ENCODE data around the gene NEK11.

NEK11 gene

DNA sequence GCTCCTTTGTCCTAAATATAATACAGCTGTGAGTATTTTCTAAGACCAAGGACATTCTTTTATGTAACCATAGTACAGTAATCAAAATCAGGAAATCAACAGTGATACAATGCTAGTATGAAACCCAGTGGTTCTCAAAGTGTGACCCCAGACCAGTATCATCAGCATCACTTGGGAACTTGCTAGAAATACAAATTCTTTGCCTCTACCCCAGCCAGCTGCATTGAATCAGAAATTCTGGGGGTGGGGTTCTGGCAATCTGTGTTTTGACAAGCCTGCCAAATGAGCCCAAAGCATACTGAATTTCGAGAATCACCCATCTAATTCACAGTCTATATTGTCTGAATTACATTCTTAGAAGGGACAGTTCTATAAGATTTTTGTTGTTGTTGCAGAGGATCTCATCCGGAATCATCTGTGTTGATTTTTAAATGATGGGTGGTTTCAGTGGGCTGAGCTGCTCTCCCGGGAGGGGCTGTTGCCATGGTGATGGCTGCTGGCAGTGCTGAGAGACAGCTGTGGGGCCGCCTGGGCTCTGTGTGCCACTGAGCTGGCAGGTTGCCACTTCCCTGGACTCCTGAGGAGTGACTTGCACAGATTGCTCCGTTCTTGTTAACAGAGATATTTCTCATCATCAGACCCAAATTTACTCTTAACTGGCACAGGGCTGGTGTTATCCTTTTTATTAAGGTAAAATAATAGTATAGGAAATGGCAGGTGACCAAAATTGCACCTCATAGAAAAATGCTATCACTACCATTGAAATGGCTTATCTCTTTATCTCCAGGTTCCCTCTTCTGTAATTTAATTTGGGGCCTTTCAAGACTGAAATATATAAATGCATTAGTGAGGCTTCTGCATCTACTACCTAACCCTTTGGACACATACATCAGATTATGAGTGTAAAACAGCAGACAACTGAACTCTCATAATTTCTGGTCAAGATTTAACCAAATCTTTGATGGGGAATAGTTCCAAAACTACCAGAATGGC, 56.5 kb downstream of the NEK11 start:
- Histone ChIP-seq H3K36me3 (ENCODE audit: control insufficient read depth, low read depth, low read length) (no peaks in the 10 kb centered on the region), H3K9me3 (ENCODE audit: control insufficient read depth, low read depth, low read length) (no peaks in the 10 kb centered on the region), H3K27ac (ENCODE audit: low read length) (no peak overlapping the region), H3K27me3 (ENCODE audit: control insufficient read depth, insufficient read depth, low read length) (no peaks in the 10 kb centered on the region), H3K9ac (ENCODE audit: low read length) (no peak overlapping the region), H3K4me3 (ENCODE audit: low read length) (no peak overlapping the region), H3K4me1 (ENCODE audit: control insufficient read depth, low read depth, low read length) (peaks cover 4% of the 10 kb centered on the region)

- Histone ChIP-seq H3K27ac (ENCODE audit: low read length) (no peak overlapping the region), H3K4me3 (ENCODE audit: low read length) (no peak overlapping the region), H3K27me3 (ENCODE audit: control insufficient read depth, insufficient read depth, low read length) (no peaks in the 10 kb centered on the region), H3K9me3 (ENCODE audit: control insufficient read depth, low read depth, low read length) (no peaks in the 10 kb centered on the region), H3K4me1 (ENCODE audit: control insufficient read depth, low read depth, low read length) (peaks cover 3% of the 10 kb centered on the region), H3K36me3 (ENCODE audit: control insufficient read depth, low read depth, low read length) (no peaks in the 10 kb centered on the region), H3K9ac (ENCODE audit: low read length) (no peak overlapping the region)
Observed at GRCh38 chr3:131091768-131092167, 65.1 kb downstream of the NEK11 start.

GRCh38 chr3:131107637-131108433, 81.2 kb downstream of the NEK11 start:
- Histone ChIP-seq H3K9ac (ENCODE audit: low read length) (no peak overlapping the region), H3K9me3 (ENCODE audit: control insufficient read depth, low read depth, low read length) (no peaks in the 10 kb centered on the region), H3K4me1 (ENCODE audit: control insufficient read depth, low read depth, low read length) (no peaks in the 10 kb centered on the region), H3K27ac (ENCODE audit: low read length) (no peak overlapping the region), H3K36me3 (ENCODE audit: control insufficient read depth, low read depth, low read length) (no peaks in the 10 kb centered on the region), H3K4me3 (ENCODE audit: low read length) (no peak overlapping the region), H3K27me3 (ENCODE audit: control insufficient read depth, insufficient read depth, low read length) (no peaks in the 10 kb centered on the region)

GRCh38 chr3:131109156-131109555, 82.5 kb downstream of the NEK11 start:
- H3K27me3 ChIP-seq (ENCODE audit: control insufficient read depth, insufficient read depth, low read length), result no peaks in the 10 kb centered on the region
- H3K9ac ChIP-seq (ENCODE audit: low read length), result no peak overlapping the region
- no peak overlapping the region for H3K27ac ChIP-seq (ENCODE audit: low read length)
- no peaks in the 10 kb centered on the region for H3K4me1 ChIP-seq (ENCODE audit: control insufficient read depth, low read depth, low read length)
- H3K36me3 ChIP-seq (ENCODE audit: control insufficient read depth, low read depth, low read length), result no peaks in the 10 kb centered on the region
- H3K9me3 ChIP-seq (ENCODE audit: control insufficient read depth, low read depth, low read length), result no peaks in the 10 kb centered on the region
- no peak overlapping the region for H3K4me3 ChIP-seq (ENCODE audit: low read length)

GRCh38 chr3:131110087-131110486, 83.4 kb downstream of the NEK11 start:
- no peak overlapping the region for H3K9ac ChIP-seq (ENCODE audit: low read length)
- H3K4me3 ChIP-seq (ENCODE audit: low read length), result no peak overlapping the region
- H3K4me1 ChIP-seq (ENCODE audit: control insufficient read depth, low read depth, low read length), result no peaks in the 10 kb centered on the region
- H3K9me3 ChIP-seq (ENCODE audit: control insufficient read depth, low read depth, low read length), result no peaks in the 10 kb centered on the region
- H3K27me3 ChIP-seq (ENCODE audit: control insufficient read depth, insufficient read depth, low read length), result no peaks in the 10 kb centered on the region
- H3K27ac ChIP-seq (ENCODE audit: low read length), result no peak overlapping the region
- H3K36me3 ChIP-seq (ENCODE audit: control insufficient read depth, low read depth, low read length), result no peaks in the 10 kb centered on the region

- H3K36me3 ChIP-seq (ENCODE audit: control insufficient read depth, low read depth, low read length), result no peaks in the 10 kb centered on the region
- H3K9me3 ChIP-seq (ENCODE audit: control insufficient read depth, low read depth, low read length), result no peaks in the 10 kb centered on the region
- H3K27ac ChIP-seq (ENCODE audit: low read length), result no peak overlapping the region
- no peak overlapping the region for H3K4me3 ChIP-seq (ENCODE audit: low read length)
- no peaks in the 10 kb centered on the region for H3K27me3 ChIP-seq (ENCODE audit: control insufficient read depth, insufficient read depth, low read length)
- H3K9ac ChIP-seq (ENCODE audit: low read length), result no peak overlapping the region
- no peaks in the 10 kb centered on the region for H3K4me1 ChIP-seq (ENCODE audit: control insufficient read depth, low read depth, low read length)
Observed at GRCh38 chr3:131114256-131114655, 87.6 kb downstream of the NEK11 start.

DNA sequence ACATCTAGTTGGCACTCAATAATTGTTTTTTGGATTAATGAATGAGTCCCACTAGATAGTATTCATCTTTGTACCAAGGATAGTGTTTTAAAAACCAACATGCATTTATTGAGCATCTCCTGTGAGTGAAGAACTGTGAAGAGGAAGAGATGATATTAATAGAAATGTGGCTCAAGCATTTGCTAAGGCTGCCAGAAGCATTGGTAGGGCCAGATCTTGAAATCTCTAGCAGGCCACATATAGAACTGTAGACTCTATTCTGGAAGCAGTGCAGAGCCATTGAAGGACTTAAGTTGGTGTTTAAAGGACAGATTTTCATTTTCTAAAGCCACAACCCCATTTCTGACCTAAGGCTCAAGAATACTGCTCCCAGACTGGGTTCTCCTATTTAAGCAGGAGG, 99.0 kb downstream of the NEK11 start:
- H3K27me3 ChIP-seq (ENCODE audit: control insufficient read depth, insufficient read depth, low read length), result no peaks in the 10 kb centered on the region
- H3K27ac ChIP-seq (ENCODE audit: low read length), result no peak overlapping the region
- H3K4me1 ChIP-seq (ENCODE audit: control insufficient read depth, low read depth, low read length), result no peaks in the 10 kb centered on the region
- no peaks in the 10 kb centered on the region for H3K9me3 ChIP-seq (ENCODE audit: control insufficient read depth, low read depth, low read length)
- H3K36me3 ChIP-seq (ENCODE audit: control insufficient read depth, low read depth, low read length), result no peaks in the 10 kb centered on the region
- no peak overlapping the region for H3K4me3 ChIP-seq (ENCODE audit: low read length)
- no peak overlapping the region for H3K9ac ChIP-seq (ENCODE audit: low read length)

- H3K4me1 ChIP-seq (ENCODE audit: control insufficient read depth, low read depth, low read length), result no peaks in the 10 kb centered on the region
- no peaks in the 10 kb centered on the region for H3K36me3 ChIP-seq (ENCODE audit: control insufficient read depth, low read depth, low read length)
- H3K27me3 ChIP-seq (ENCODE audit: control insufficient read depth, insufficient read depth, low read length), result no peaks in the 10 kb centered on the region
- H3K4me3 ChIP-seq (ENCODE audit: low read length), result no peak overlapping the region
- no peak overlapping the region for H3K27ac ChIP-seq (ENCODE audit: low read length)
- H3K9ac ChIP-seq (ENCODE audit: low read length), result no peak overlapping the region
- no peaks in the 10 kb centered on the region for H3K9me3 ChIP-seq (ENCODE audit: control insufficient read depth, low read depth, low read length)
Observed at GRCh38 chr3:131140891-131141290, 114.2 kb downstream of the NEK11 start.

GRCh38 chr3:131141770-131142169, 115.1 kb downstream of the NEK11 start:
- H3K9me3 ChIP-seq (ENCODE audit: control insufficient read depth, low read depth, low read length), result no peaks in the 10 kb centered on the region
- H3K9ac ChIP-seq (ENCODE audit: low read length), result no peak overlapping the region
- H3K27ac ChIP-seq (ENCODE audit: low read length), result no peak overlapping the region
- H3K4me1 ChIP-seq (ENCODE audit: control insufficient read depth, low read depth, low read length), result no peaks in the 10 kb centered on the region
- H3K4me3 ChIP-seq (ENCODE audit: low read length), result no peak overlapping the region
- no peaks in the 10 kb centered on the region for H3K36me3 ChIP-seq (ENCODE audit: control insufficient read depth, low read depth, low read length)
- H3K27me3 ChIP-seq (ENCODE audit: control insufficient read depth, insufficient read depth, low read length), result no peaks in the 10 kb centered on the region

- no peak overlapping the region for H3K27ac ChIP-seq (ENCODE audit: low read length)
- no peaks in the 10 kb centered on the region for H3K4me1 ChIP-seq (ENCODE audit: control insufficient read depth, low read depth, low read length)
- no peak overlapping the region for H3K4me3 ChIP-seq (ENCODE audit: low read length)
- no peaks in the 10 kb centered on the region for H3K27me3 ChIP-seq (ENCODE audit: control insufficient read depth, insufficient read depth, low read length)
- H3K9me3 ChIP-seq (ENCODE audit: control insufficient read depth, low read depth, low read length), result no peaks in the 10 kb centered on the region
- H3K36me3 ChIP-seq (ENCODE audit: control insufficient read depth, low read depth, low read length), result no peaks in the 10 kb centered on the region
- H3K9ac ChIP-seq (ENCODE audit: low read length), result no peak overlapping the region
Observed at GRCh38 chr3:131142580-131142979, 115.9 kb downstream of the NEK11 start.

GRCh38 chr3:131143802-131144201, 117.1 kb downstream of the NEK11 start:
- Histone ChIP-seq H3K9ac (ENCODE audit: low read length) (no peak overlapping the region), H3K4me1 (ENCODE audit: control insufficient read depth, low read depth, low read length) (no peaks in the 10 kb centered on the region)

More at GRCh38 chr3:131143802-131144201, 117.1 kb downstream of the NEK11 start:
- Histone ChIP-seq H3K4me3 (ENCODE audit: low read length) (no peak overlapping the region), H3K27ac (ENCODE audit: low read length) (no peak overlapping the region), H3K9me3 (ENCODE audit: control insufficient read depth, low read depth, low read length) (no peaks in the 10 kb centered on the region), H3K36me3 (ENCODE audit: control insufficient read depth, low read depth, low read length) (no peaks in the 10 kb centered on the region), H3K27me3 (ENCODE audit: control insufficient read depth, insufficient read depth, low read length) (no peaks in the 10 kb centered on the region)

Measured in iPS-18a (cell line).